ENCODE measurements around the gene TMEM256. TPM values are rescaled to one million over a fixed set of nuclear protein-coding genes. Genes with fewer than 3 reads are reported as not detected.

Gene TMEM256
- total RNA-seq, 1 donor from 2014 or later: 78.3 TPM

GRCh38 chr17:7392696-7393612 lies 10.9 kb downstream of the TMEM256 start:
- Mint-ChIP-seq H3K36me3 (peaks cover 16% of the 10 kb centered on the region), H3K9me3 (no peaks in the 10 kb centered on the region), H3K4me1 (peaks cover 12% of the 10 kb centered on the region), H3K27ac (peak overlapping the region; percentile 66), H3K27me3 (ENCODE audit: low read depth) (no peaks in the 10 kb centered on the region), H3K4me3 (peak overlapping the region; percentile 90)
- no peak for TF ChIP-seq CTCF (IDR thresholded peaks at IDR 0.05; ENCODE audit: unreplicated experiment)
- no peak for DNase-seq (ENCODE audit: low spot score in 2 of 2, unreplicated experiment in 2 of 2)

- Mint-ChIP-seq H3K36me3 (peaks cover 16% of the 10 kb centered on the region), H3K4me3 (no peak overlapping the region), H3K9me3 (no peaks in the 10 kb centered on the region), H3K4me1 (peaks cover 12% of the 10 kb centered on the region), H3K27ac (no peak overlapping the region), H3K27me3 (ENCODE audit: low read depth) (no peaks in the 10 kb centered on the region)
- no peak for TF ChIP-seq CTCF (IDR thresholded peaks at IDR 0.05; ENCODE audit: unreplicated experiment)
- DNase-seq (ENCODE audit: low spot score in 2 of 2, unreplicated experiment in 2 of 2): no peak
Measured at GRCh38 chr17:7391307-7391706, 12.6 kb downstream of the TMEM256 start.

GRCh38 chr17:7389924-7390910 lies 13.7 kb downstream of the TMEM256 start:
- Mint-ChIP-seq H3K4me1 (peaks cover 12% of the 10 kb centered on the region), H3K36me3 (peaks cover 16% of the 10 kb centered on the region), H3K9me3 (no peaks in the 10 kb centered on the region), H3K4me3 (no peak overlapping the region), H3K27ac (no peak overlapping the region), H3K27me3 (ENCODE audit: low read depth) (no peaks in the 10 kb centered on the region)
- no peak for DNase-seq (ENCODE audit: low spot score in 2 of 2, unreplicated experiment in 2 of 2)
- TF ChIP-seq CTCF (IDR thresholded peaks at IDR 0.05; ENCODE audit: unreplicated experiment): no peak

- Mint-ChIP-seq H3K27ac (no peak overlapping the region), H3K4me1 (peaks cover 6% of the 10 kb centered on the region), H3K27me3 (ENCODE audit: low read depth) (peaks cover 4% of the 10 kb centered on the region), H3K4me3 (no peak overlapping the region), H3K9me3 (no peaks in the 10 kb centered on the region), H3K36me3 (peaks cover 18% of the 10 kb centered on the region)
- TF ChIP-seq CTCF (IDR thresholded peaks at IDR 0.05; ENCODE audit: unreplicated experiment): no peak
- DNase-seq (ENCODE audit: low spot score in 2 of 2, unreplicated experiment in 2 of 2): no peak
Measured at GRCh38 chr17:7388856-7389255, 15.0 kb downstream of the TMEM256 start.

- no peaks in the 10 kb centered on the region for H3K9me3 Mint-ChIP-seq
- H3K4me1 Mint-ChIP-seq: peaks cover 15% of the 10 kb centered on the region
- TF ChIP-seq CTCF (IDR thresholded peaks at IDR 0.05; ENCODE audit: unreplicated experiment): no peak
- H3K36me3 Mint-ChIP-seq: peaks cover 2% of the 10 kb centered on the region
- peak overlapping the region; percentile 41 for H3K4me3 Mint-ChIP-seq
- peaks cover 36% of the 10 kb centered on the region for H3K27me3 Mint-ChIP-seq (ENCODE audit: low read depth)
- no peak overlapping the region for H3K27ac Mint-ChIP-seq
- DNase-seq (ENCODE audit: low spot score in 2 of 2, unreplicated experiment in 2 of 2): no peak
Measured at GRCh38 chr17:7384489-7385081, 19.3 kb downstream of the TMEM256 start.
